ENCODE results near the gene RAX2. TPM values are rescaled to one million over a fixed set of nuclear protein-coding genes. Genes with fewer than 3 reads are reported as not detected.

Gene RAX2
- polyA plus RNA-seq, 1 of the 3 experiments (the other 2 are of a cell fraction), result not detected

- Histone ChIP-seq H2AFZ (ENCODE audit: low read depth) (no peak overlapping the region), H3K4me1 (ENCODE audit: control insufficient read depth in 1 of 2, insufficient read depth in 2 of 2, low read depth in 1 of 2, low read length in 1 of 2) (no peaks in the 10 kb centered on the region), H3K27me3 (ENCODE audit: insufficient read depth) (peaks cover 22% of the 10 kb centered on the region), H3K9ac (no peak overlapping the region), H3K9me3 (peaks cover 9% of the 10 kb centered on the region), H4K20me1 (ENCODE audit: insufficient read depth) (no peaks in the 10 kb centered on the region), H3F3A (replicated peaks; ENCODE audit: insufficient read depth) (no peaks in the 10 kb centered on the region), H3K4me2 (no peak overlapping the region), H3K4me3 (ENCODE audit: low read depth in 2 of 2, low read length in 1 of 2) (no peak overlapping the region), H3K9me2 (no peaks in the 10 kb centered on the region), H3K36me3 (replicated peaks in 1 of 2; ENCODE audit: control insufficient read depth in 1 of 2, insufficient read depth in 2 of 2, low read length in 1 of 2) (no peaks in the 10 kb centered on the region), H3K27ac (ENCODE audit: low read depth in 2 of 2, low read length in 1 of 2) (no peak overlapping the region), H3K79me2 (ENCODE audit: insufficient read depth) (no peaks in the 10 kb centered on the region)
- ChIA-PET CTCF (interaction anchor here (1.3 to 1.7 kb wide), 2 partner anchors 8 to 16 kb away, joined by 3 to 8 read pairs; partner anchors contain the start of genes APBA3 and MRPL54), POLR2A (interaction anchor here (1.1 kb wide), 1 partner anchor 15 kb away, joined by 8 read pairs; no protein-coding TSS in a partner anchor)
- TF ChIP-seq RCOR1 (IDR thresholded peaks at IDR 0.05; ENCODE audit: low read length) (no peak), EZH2phosphoT487 (IDR thresholded peaks at IDR 0.05; ENCODE audit: borderline replicate concordance, low read depth) (no peak), EP300 (IDR thresholded peaks at IDR 0.05; ENCODE audit: borderline replicate concordance in 1 of 2, low read depth in 1 of 2, low read length in 1 of 2) (no peak), TCF12 (IDR thresholded peaks at IDR 0.05) (no peak), SIN3A (IDR thresholded peaks at IDR 0.05; ENCODE audit: borderline replicate concordance, low read depth, low read length) (no peak), CTCF (IDR thresholded peaks at IDR 0.05) (no peak), POLR2AphosphoS5 (IDR thresholded peaks at IDR 0.05; ENCODE audit: low read depth, low read length) (no peak), FOXJ3 (CRISPR knock-in tag; IDR thresholded peaks at IDR 0.05) (no peak), MAX (IDR thresholded peaks at IDR 0.05; ENCODE audit: low read depth) (no peak), YY1 (IDR thresholded peaks at IDR 0.05; ENCODE audit: low read depth) (no peak), MEF2A (IDR thresholded peaks at IDR 0.05; ENCODE audit: borderline replicate concordance, low read depth) (no peak), TAF1 (IDR thresholded peaks at IDR 0.05; ENCODE audit: borderline replicate concordance, low read depth, low read length) (no peak)
- WGBS (ENCODE audit: low lambda C conversion rate), result 25% methylated on average over 14 of the region's 37 CpGs
- no peak for DNase-seq
Observed at GRCh38 chr19:3778104-3778867, 6.3 kb upstream of the RAX2 start.

GRCh38 chr19:3776479-3777040 is 4.5 kb upstream of the RAX2 start:
- H3K27me3 ChIP-seq (ENCODE audit: insufficient read depth), result peaks cover 22% of the 10 kb centered on the region
- no peak overlapping the region for H3K9ac ChIP-seq
- no peaks in the 10 kb centered on the region for H3K4me1 ChIP-seq (ENCODE audit: control insufficient read depth in 1 of 2, insufficient read depth in 2 of 2, low read depth in 1 of 2, low read length in 1 of 2)
- POLR2A ChIA-PET, result no interaction called here
- TF ChIP-seq RFX5 (IDR thresholded peaks at IDR 0.05; ENCODE audit: low read length) (no peak), SMC3 (IDR thresholded peaks at IDR 0.05; ENCODE audit: low read depth, low read length) (no peak), JUND (IDR thresholded peaks at IDR 0.05) (no peak), FOSL2 (IDR thresholded peaks at IDR 0.05; ENCODE audit: borderline replicate concordance, low read depth) (no peak), RAD21 (IDR thresholded peaks at IDR 0.05; ENCODE audit: low read length) (no peak), NRF1 (IDR thresholded peaks at IDR 0.05; ENCODE audit: low read depth, low read length) (no peak), ZBTB33 (IDR thresholded peaks at IDR 0.05; ENCODE audit: borderline replicate concordance, low read depth) (no peak), EZH2phosphoT487 (IDR thresholded peaks at IDR 0.05; ENCODE audit: borderline replicate concordance, low read depth) (no peak), IRF3 (IDR thresholded peaks at IDR 0.05; ENCODE audit: low read depth, low read length) (no peak)
- H3K9me3 ChIP-seq, result 0 out of 2 replicates have a peak, but pooled peaks cover 2% of the 10 kb centered on the region
- CTCF ChIA-PET, result no interaction called here
- H3F3A ChIP-seq (replicated peaks; ENCODE audit: insufficient read depth), result no peaks in the 10 kb centered on the region
- no peaks in the 10 kb centered on the region for H3K36me3 ChIP-seq (replicated peaks in 1 of 2; ENCODE audit: control insufficient read depth in 1 of 2, insufficient read depth in 2 of 2, low read length in 1 of 2)
- H2AFZ ChIP-seq (ENCODE audit: low read depth), result no peak overlapping the region
- no peaks in the 10 kb centered on the region for H4K20me1 ChIP-seq (ENCODE audit: insufficient read depth)
- H3K79me2 ChIP-seq (ENCODE audit: insufficient read depth), result no peaks in the 10 kb centered on the region
- WGBS (ENCODE audit: low lambda C conversion rate), result 66% methylated on average over 1 of the region's 1 CpG
- H3K4me2 ChIP-seq, result no peak overlapping the region
- no peaks in the 10 kb centered on the region for H3K9me2 ChIP-seq
- H3K4me3 ChIP-seq (ENCODE audit: low read depth in 2 of 2, low read length in 1 of 2), result no peak overlapping the region
- DNase-seq, result no peak
- H3K27ac ChIP-seq (ENCODE audit: low read depth in 2 of 2, low read length in 1 of 2), result no peak overlapping the region
